Measurements from ENCODE around the gene ANKRD6.
"Not testable (repeated sequence)": the region's sequence is repeated elsewhere in the genome, so short reads cannot be mapped to it uniquely, and the experiment has no call there.

GRCh38 chr6:89397884-89398283 lies 35.1 kb upstream of the ANKRD6 start:
- not testable (repeated sequence) for TF ChIP-seq EZH2phosphoT487 (IDR thresholded peaks at IDR 0.05; ENCODE audit: borderline replicate concordance, low read length); CTCF (conservative IDR thresholded peaks at IDR 0.05; ENCODE audit: low read depth, low read length)

Data from PC-3 (cell line).